ENCODE data around the gene MARCHF4. TPM values are rescaled to one million over a fixed set of nuclear protein-coding genes. Genes with fewer than 3 reads are reported as not detected.
A peak's percentile ranks its signal among the peaks of the same experiment; 100 is the strongest.

Gene MARCHF4
- total RNA-seq, 1 donor from 2014 or later, result 1.3 TPM

GRCh38 chr2:216344206-216344949 is 27.9 kb downstream of the MARCHF4 start:
- TF ChIP-seq, protein P1, sequence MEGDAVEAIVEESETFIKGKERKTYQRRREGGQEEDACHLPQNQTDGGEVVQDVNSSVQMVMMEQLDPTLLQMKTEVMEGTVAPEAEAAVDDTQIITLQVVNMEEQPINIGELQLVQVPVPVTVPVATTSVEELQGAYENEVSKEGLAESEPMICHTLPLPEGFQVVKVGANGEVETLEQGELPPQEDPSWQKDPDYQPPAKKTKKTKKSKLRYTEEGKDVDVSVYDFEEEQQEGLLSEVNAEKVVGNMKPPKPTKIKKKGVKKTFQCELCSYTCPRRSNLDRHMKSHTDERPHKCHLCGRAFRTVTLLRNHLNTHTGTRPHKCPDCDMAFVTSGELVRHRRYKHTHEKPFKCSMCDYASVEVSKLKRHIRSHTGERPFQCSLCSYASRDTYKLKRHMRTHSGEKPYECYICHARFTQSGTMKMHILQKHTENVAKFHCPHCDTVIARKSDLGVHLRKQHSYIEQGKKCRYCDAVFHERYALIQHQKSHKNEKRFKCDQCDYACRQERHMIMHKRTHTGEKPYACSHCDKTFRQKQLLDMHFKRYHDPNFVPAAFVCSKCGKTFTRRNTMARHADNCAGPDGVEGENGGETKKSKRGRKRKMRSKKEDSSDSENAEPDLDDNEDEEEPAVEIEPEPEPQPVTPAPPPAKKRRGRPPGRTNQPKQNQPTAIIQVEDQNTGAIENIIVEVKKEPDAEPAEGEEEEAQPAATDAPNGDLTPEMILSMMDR (IDR thresholded peaks at IDR 0.05), result no peak
- Mint-ChIP-seq H3K9me3 (ENCODE audit: unreplicated experiment) (no peaks in the 10 kb centered on the region), H3K4me1 (ENCODE audit: unreplicated experiment) (peaks cover 58% of the 10 kb centered on the region), H3K4me3 (ENCODE audit: unreplicated experiment) (no peak overlapping the region), H3K27ac (ENCODE audit: unreplicated experiment) (peak overlapping the region; percentile 75), H3K27me3 (ENCODE audit: unreplicated experiment) (no peaks in the 10 kb centered on the region), H3K36me3 (ENCODE audit: unreplicated experiment) (no peaks in the 10 kb centered on the region)
- DNase-seq (ENCODE audit: extremely low spot score, unreplicated experiment), result no peak

- H3K27ac Mint-ChIP-seq (ENCODE audit: unreplicated experiment), result peak overlapping the region; percentile 75
- no peak overlapping the region for H3K4me3 Mint-ChIP-seq (ENCODE audit: unreplicated experiment)
- H3K36me3 Mint-ChIP-seq (ENCODE audit: unreplicated experiment), result no peaks in the 10 kb centered on the region
- no peak for DNase-seq (ENCODE audit: extremely low spot score, unreplicated experiment)
- peaks cover 56% of the 10 kb centered on the region for H3K4me1 Mint-ChIP-seq (ENCODE audit: unreplicated experiment)
- H3K27me3 Mint-ChIP-seq (ENCODE audit: unreplicated experiment), result no peaks in the 10 kb centered on the region
- H3K9me3 Mint-ChIP-seq (ENCODE audit: unreplicated experiment), result no peaks in the 10 kb centered on the region
- TF ChIP-seq, protein P1 (IDR thresholded peaks at IDR 0.05), result no peak
These were observed 28.9 kb downstream of the MARCHF4 start for GRCh38 chr2:216343221-216343980.

- no peaks in the 10 kb centered on the region for H3K9me3 Mint-ChIP-seq (ENCODE audit: unreplicated experiment)
- TF ChIP-seq, protein P1 (IDR thresholded peaks at IDR 0.05), result no peak
- no peak overlapping the region for H3K4me3 Mint-ChIP-seq (ENCODE audit: unreplicated experiment)
- H3K4me1 Mint-ChIP-seq (ENCODE audit: unreplicated experiment), result peaks cover 56% of the 10 kb centered on the region
- H3K27ac Mint-ChIP-seq (ENCODE audit: unreplicated experiment), result peak overlapping the region; percentile 91
- no peak for DNase-seq (ENCODE audit: extremely low spot score, unreplicated experiment)
- no peaks in the 10 kb centered on the region for H3K36me3 Mint-ChIP-seq (ENCODE audit: unreplicated experiment)
- no peaks in the 10 kb centered on the region for H3K27me3 Mint-ChIP-seq (ENCODE audit: unreplicated experiment)
These were observed 31.2 kb downstream of the MARCHF4 start for GRCh38 chr2:216341121-216341520.

- Mint-ChIP-seq H3K27ac (ENCODE audit: unreplicated experiment) (peak overlapping the region; percentile 91), H3K4me1 (ENCODE audit: unreplicated experiment) (peaks cover 55% of the 10 kb centered on the region), H3K4me3 (ENCODE audit: unreplicated experiment) (peak overlapping the region; percentile 51), H3K9me3 (ENCODE audit: unreplicated experiment) (no peaks in the 10 kb centered on the region), H3K27me3 (ENCODE audit: unreplicated experiment) (no peaks in the 10 kb centered on the region), H3K36me3 (ENCODE audit: unreplicated experiment) (no peaks in the 10 kb centered on the region)
- TF ChIP-seq, protein P1 (IDR thresholded peaks at IDR 0.05), result no peak
- no peak for DNase-seq (ENCODE audit: extremely low spot score, unreplicated experiment)
These were observed 32.0 kb downstream of the MARCHF4 start for GRCh38 chr2:216340280-216340631.
